ENCODE data around the gene CEMIP.
"Not testable (repeated sequence)": the region's sequence is repeated elsewhere in the genome, so short reads cannot be mapped to it uniquely, and the experiment has no call there.

Gene CEMIP

GRCh38 chr15:80758130-80758745, 20.9 kb upstream of the CEMIP start:
- no peak for DNase-seq

DNA sequence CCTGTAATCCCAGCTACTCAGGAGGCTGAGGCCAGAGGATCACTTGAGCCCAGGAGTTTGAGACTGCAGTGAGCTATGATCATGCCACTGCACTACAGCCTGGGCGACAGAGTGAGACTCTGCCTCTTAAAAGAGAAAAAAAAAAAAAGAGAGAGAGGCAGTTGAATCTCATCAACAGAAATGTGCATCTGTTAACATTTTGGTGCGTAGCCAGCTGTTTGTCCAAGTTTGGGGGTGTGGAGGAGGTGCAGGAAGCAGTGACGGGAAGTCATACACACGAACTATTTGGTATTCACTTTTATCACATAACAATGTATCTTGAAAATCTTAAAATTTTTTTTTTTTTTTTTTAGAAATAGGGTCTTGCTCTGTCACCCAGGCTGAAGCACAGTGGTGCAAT, 18.2 kb upstream of the CEMIP start:
- DNase-seq, result no peak

GRCh38 chr15:80761754-80762153, 17.4 kb upstream of the CEMIP start:
- no peak for DNase-seq

- DNase-seq, result not testable (repeated sequence)
Observed at GRCh38 chr15:80763235-80763634, 15.9 kb upstream of the CEMIP start.

DNA sequence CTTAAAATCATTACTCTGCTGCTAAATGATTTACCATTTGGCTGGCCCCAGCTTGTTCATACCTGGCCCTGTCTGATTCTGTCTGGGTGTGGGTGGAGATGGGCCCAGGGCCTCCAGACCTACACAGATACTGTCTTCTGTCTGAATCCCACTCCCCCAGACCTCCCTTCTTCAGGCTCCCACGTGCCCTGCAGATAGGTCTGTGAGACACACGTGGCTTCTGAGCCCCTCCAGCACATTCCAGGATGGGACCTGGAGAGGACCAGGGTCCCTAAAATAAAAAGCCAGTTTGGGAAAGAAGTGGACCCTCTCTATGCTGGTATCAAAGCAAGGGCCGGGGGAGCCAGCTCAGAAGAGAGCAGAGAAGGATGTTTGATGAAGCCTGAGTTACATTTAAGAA, 14.6 kb upstream of the CEMIP start:
- no peak for DNase-seq

DNA sequence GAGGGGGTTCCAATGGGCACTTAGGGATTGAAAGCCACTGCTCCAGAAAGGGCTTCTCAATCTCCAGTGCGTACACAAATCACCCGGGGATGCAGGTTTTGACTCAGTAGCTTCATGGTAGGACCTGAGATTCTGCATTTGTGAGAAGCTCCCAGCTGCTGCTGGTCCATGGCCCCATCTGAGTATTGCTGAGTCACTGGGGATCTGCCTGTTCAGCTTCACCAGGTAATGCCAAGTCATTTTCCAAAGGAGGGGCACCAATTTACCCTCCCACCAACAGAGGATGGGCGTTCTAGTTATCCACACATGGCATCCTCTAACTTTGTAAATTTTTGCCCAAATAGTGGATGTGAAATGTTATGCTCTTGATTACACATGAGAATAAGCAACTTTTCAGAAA, 12.9 kb upstream of the CEMIP start:
- no peak for DNase-seq

DNA sequence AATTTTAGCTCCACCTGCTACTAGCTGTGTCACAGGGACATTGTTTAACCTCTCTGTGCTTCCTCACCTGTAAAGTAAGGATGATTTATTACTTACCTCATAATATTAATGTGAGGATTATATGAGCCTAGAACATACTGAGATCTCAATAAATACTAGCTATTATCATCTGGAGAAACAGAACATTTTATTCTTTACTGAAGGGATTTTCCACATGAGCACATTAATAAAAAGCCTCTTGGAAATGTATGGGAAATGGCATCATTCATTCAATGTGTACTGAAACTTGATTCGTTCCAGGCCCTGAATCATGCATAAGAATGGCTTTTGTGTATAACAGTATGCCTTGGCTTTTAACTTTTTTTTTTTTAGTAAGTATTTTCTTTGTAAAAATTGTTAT, 11.0 kb upstream of the CEMIP start:
- DNase-seq, result no peak

- no peak for DNase-seq
Observed at GRCh38 chr15:80769153-80769828, 9.9 kb upstream of the CEMIP start.

- no peak for DNase-seq
Observed at GRCh38 chr15:80769829-80770705, 9.1 kb upstream of the CEMIP start.

DNA sequence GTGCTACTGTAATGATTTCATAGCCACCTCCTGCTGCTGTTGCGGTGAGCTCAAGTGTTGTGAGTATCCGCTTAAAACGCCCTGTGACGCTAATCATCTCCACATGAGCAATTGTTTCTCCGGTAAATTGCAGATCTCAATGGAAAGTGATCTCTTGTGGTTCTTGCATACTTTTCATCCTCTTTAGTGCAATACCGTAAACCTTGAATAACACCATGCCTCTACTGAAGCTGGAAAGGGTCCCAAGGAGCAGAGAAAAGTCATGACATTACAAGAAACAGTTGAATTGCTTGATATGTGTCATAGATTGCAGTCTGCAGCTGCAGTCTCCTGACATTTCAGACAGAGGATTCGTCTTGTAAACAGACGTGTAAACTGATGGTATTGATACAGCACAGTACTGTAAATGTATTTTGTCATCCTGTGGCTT, 6.0 kb upstream of the CEMIP start:
- DNase-seq, result no peak

DNA sequence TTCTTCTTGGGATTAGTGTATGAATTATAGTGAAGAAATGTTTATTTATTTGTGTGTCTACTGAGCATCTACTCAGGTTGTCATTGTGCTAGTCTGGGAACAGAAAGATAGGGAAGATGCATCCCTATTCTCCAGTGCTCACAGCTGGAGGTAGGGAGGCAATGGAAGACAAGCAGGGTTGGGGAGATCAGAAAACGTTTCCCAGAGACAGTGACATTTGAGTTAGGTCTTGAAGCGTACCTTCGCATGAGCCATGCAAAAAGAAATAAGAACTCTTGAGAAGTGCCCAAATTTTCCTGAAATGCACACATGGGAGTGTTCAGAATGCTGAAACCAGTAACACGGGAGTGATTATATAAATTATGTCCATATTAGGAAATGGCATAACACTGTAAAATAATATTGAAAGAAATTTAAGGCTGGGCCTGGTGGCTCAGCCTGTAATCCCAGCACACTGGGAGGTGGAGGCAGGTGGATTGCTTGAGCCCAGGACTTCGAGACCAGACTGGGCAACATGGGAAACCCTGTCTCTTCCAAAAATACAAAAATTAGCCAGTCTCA, 5.3 kb upstream of the CEMIP start:
- no peak for DNase-seq

GRCh38 chr15:80774486-80774885, 4.7 kb upstream of the CEMIP start:
- DNase-seq, result no peak

DNA sequence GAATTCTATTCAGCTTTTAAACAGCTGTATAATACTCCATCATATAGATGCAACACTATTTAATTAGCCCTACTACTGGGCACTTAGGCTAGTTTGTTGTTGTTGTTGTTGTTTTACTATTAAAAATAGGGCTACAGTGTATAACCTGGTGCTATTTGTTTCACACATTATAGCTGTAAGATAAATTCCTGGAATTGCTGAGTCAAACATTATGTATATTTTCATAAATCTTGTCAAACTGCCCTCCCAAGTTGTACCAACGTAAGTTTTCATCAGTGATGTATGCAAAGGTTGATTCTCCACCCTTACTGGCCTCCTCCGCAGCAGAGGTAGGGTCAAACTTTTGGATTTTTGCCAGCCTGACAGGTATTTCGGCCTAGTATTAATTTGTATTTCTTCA, 3.8 kb upstream of the CEMIP start:
- DNase-seq, result no peak

- DNase-seq, result peak; percentile 53
Observed at GRCh38 chr15:80776420-80777045, 2.6 kb upstream of the CEMIP start.

DNA sequence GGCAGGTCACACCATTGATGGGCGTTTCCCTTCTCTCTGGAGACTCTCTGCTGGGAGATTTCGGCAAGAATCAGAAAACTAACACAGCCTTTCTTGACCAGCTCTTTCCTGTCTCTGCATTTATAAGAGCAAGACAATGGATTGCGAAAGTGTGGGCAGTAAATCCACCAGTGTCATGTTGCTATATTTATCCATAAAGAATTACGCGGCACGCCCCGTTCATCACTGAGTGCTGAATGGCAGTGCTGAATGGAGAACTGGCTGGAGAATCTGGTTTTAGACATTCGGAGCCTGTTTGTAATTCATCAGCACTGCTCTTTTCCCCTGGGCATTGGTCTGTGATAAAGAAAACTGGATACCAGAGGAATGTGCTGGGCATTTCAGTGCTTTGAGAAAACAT, 2.0 kb upstream of the CEMIP start:
- DNase-seq, result no peak

DNA sequence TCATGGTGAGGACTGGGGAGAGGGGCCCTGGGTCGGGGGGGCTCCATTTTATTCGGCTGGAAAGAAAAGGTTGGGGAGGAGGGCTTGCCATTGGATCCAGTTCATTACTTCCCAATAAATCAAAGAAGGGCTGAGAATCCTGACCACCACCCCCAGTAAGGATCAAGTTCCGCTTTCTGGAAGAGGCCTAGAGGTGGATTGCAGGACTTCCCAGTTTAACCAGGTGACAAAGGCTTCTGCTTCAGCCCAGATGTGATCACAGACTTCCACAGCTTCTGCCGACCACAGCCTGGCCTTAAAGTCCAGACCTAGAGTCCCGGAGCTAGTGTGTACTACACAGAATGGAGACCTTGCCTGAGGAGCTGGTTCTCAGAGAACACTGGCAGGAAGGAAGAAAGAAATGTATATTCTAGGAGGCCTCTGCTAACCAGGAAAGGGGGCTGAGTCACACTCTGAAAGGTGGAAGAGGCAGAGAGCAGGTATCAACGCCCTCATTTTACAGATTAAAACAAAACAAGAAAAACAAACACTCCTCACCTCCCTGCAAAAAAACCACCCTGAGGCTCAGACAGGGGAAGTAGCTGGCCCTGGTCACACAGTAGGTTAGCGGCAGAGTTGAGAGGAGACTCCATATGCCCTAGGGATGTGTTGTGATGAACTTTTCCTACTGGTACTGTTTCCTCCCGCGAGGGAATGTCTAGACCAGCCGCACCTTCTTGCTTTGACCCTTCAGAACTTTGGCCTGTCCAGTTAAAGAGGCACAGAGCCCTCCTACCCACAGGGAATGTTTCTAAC, 1.1 kb upstream of the CEMIP start:
- DNase-seq, result no peak

GRCh38 chr15:80778621-80778963, 578 bp upstream of the CEMIP start:
- no peak for DNase-seq

- DNase-seq, result no peak
Observed at GRCh38 chr15:80779658-80780415, 667 bp downstream of the CEMIP start.

DNA sequence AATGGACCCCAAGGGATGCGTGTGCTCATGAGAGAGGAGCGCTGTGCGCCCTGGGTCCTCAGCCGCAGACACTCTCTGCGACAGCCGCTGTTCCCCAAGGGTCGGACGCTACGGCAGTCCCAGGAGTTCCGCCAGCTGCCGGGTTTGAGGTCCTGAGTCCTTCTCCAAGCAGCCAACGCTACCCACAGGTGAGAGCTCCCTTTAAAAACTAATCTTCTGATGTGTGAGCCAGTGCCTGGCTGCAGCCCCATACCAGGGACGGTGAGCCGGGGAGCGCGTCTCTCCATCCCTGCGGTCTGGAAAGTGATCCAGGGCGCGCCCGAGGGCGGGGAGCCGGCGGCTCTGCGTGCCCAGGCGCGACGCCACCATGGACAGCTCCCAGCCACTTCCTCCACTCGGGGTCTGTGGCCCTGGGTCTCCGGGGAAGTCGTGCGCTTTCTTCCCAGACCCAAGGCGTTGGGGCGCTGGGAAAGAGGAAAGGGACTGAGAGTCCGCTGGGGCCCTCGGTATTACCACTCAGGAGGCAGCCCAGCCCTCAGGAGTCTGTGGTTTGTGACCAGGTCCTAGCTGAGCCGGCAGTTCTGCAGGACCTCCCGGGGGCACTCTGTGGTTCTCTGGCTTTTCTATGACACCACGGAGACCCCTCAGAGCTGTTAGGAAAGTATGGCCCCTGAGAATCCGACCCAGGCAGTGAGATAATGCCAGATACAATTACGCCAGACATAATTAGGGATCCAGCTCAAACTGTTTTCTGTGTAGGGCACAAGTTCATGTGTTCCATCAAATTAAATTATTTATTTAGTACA, 1.4 kb downstream of the CEMIP start:
- no peak for DNase-seq

DNA sequence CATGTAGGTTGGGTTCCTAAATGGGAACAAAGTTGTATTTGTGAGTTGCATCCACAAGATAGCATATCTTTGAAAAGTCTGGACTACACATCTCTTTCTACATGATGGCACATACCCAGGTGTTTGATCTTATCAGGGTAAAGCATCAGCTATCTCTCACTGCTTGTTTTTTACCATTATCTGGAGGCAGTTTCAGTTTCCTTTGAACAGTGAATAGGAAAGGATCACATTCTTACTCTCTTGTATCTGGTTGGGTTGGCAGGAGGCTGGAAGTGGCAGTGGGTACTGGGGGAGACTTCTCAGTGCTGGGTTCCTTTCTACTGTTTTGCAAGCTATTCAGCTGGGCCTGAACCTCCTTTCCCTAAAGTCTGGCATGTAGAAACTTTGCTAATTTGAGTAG, 4.1 kb downstream of the CEMIP start:
- DNase-seq, result no peak

GRCh38 chr15:80785335-80785734, 6.2 kb downstream of the CEMIP start:
- DNase-seq, result no peak

Measured in activated T-cell treated with anti-CD3 and anti-CD28 coated beads for 4 hours (primary cell).